ENCODE data around the gene UBC.

UBC gene

DNA sequence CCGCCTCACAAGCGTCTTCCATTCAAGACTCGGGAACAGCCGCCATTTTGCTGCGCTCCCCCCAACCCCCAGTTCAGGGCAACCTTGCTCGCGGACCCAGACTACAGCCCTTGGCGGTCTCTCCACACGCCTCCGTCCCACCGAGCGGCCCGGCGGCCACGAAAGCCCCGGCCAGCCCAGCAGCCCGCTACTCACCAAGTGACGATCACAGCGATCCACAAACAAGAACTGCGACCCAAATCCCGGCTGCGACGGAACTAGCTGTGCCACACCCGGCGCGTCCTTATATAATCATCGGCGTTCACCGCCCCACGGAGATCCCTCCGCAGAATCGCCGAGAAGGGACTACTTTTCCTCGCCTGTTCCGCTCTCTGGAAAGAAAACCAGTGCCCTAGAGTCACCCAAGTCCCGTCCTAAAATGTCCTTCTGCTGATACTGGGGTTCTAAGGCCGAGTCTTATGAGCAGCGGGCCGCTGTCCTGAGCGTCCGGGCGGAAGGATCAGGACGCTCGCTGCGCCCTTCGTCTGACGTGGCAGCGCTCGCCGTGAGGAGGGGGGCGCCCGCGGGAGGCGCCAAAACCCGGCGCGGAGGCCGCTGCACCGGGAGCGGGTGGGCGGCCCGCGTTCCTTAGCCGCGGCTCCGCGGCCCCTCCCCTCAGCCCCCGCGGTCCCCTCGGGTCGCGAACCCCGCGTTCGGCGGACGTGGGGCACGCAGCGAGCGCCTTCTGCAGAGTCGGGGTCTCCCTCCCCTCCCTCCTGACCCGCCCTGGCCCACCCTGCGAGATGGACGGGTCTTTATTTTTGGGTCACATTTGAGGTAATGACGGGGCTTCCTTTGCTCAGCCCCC, at the start of gene UBC:
TSS of gene UBC (minus strand) at position 259 of the 847 bp plus-strand sequence. CDS start 879 bp downstream, outside the sequence.
- peak; percentile 88 for DNase-seq (ENCODE audit: low spot score)

- DNase-seq (ENCODE audit: low spot score): no peak
Measured at GRCh38 chr12:124963211-124963610, 48.8 kb upstream of the UBC start.

- no peak for DNase-seq (ENCODE audit: low spot score)
Measured at GRCh38 chr12:124961055-124961454, 46.6 kb upstream of the UBC start.

GRCh38 chr12:124956571-124956970, 42.1 kb upstream of the UBC start:
- DNase-seq (ENCODE audit: low spot score): no peak

- DNase-seq (ENCODE audit: low spot score): no peak
Measured at GRCh38 chr12:124954771-124955170, 40.3 kb upstream of the UBC start.

- DNase-seq (ENCODE audit: low spot score): no peak
Measured at GRCh38 chr12:124953689-124954405, 39.4 kb upstream of the UBC start.

- no peak for DNase-seq (ENCODE audit: low spot score)
Measured at GRCh38 chr12:124952801-124953200, 38.4 kb upstream of the UBC start.

GRCh38 chr12:124952295-124952694, 37.8 kb upstream of the UBC start:
- DNase-seq (ENCODE audit: low spot score): no peak

DNA sequence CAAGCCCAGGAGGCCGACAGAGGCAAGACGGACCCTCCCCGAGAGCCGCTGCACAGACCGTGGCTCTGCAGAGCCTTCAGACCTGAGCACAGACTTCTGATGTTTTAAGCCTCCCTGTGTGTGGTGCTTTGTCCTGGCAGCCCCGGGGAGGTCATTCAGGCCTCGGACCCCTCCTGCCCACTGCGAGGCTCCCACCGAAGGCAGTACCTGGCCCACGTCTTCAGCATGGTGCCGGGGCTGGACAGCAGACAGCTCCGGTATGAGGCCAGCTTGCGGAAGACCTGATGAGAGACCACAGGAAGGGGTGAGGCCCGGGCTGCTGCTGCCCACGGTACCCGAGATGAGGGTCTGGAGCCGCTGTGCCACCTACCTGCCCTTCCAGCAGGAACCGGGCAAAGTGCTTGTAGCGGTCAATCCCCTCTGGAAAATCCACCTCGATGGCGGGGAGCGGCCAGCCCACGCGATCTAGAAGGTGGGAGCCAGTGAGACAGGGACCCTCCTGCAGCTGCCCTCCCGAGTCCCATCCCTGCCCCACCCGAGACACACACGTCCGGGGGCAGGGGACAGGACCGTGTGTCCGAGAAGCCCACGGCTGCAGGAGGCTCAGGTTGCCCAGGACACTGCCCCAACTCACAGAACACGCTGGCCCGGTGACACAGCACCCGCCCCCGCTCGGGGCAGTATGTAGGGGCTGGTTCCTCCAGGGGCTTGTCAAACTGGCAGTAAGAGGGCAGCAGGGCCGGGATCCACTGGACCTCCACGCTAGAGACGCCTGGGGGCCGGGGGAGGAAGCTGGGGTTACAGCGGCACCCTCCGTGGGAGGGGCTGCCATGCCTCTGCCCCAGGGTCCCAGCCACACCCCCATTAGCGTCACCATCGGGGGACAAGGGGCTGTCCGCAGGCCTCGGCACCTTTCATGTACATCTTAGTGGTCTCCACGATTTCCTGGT, 35.6 kb upstream of the UBC start:
- DNase-seq (ENCODE audit: low spot score): no peak

DNA sequence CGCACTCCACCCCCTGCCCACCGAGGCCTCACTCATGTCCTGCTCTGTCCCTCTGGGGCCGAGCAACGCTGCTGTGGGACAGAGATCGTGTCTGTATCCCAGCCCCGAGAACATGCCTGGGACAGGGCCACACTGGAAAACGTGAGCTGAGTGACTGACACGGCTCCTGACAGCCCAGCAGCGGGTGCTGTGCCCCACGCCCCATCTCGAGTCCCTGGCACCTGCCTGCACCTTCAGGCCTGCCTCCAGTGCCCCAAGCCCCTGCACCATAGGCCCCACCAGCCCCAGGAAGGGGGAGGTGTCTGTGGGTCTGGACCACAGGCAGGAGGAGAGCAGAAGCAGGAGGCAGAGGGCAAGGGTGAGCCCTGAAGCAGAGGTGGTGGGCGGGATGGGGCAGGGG, 34.6 kb upstream of the UBC start:
- DNase-seq (ENCODE audit: low spot score): no peak

- DNase-seq (ENCODE audit: low spot score): no peak
Measured at GRCh38 chr12:124947561-124948398, 33.3 kb upstream of the UBC start.

GRCh38 chr12:124947013-124947412, 32.6 kb upstream of the UBC start:
- no peak for DNase-seq (ENCODE audit: low spot score)

- DNase-seq (ENCODE audit: low spot score): no peak
Measured at GRCh38 chr12:124946447-124946793, 32.0 kb upstream of the UBC start.

GRCh38 chr12:124941170-124941527, 26.7 kb upstream of the UBC start:
- no peak for DNase-seq (ENCODE audit: low spot score)

- DNase-seq (ENCODE audit: low spot score): peak; percentile 92
Measured at GRCh38 chr12:124940393-124941169, 26.1 kb upstream of the UBC start.

DNA sequence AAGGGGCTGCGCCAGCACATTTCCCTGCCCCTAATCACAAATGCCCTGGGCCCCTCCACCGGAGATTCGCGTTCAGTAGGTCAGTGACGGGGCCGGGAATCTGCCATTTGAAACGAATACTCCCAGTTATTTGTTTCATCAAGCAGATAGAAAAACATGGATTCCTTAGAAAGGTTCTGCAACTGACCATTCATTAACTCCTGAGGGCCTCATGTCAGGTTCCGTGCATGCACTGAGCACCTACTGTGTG, 25.6 kb upstream of the UBC start:
- DNase-seq (ENCODE audit: low spot score): no peak

- peak; percentile 96 for DNase-seq (ENCODE audit: low spot score)
Measured at GRCh38 chr12:124939421-124940142, 25.1 kb upstream of the UBC start.

DNA sequence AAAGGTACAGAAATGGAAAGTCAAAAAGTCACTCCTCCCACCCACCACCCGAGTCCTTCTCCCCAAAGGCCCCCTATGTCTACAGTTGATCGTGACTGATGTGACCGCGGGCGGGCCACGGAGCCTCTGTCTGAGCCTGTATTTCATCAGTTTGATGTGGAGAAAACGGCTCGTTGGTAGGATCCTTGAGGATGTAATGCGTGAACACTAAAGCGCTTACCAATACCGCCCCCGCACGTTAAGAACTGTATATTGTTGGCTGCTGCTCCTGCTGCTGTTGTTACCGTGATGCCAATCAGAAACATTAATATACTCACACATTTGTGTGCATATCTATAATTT, 24.6 kb upstream of the UBC start:
- peak; percentile 93 for DNase-seq (ENCODE audit: low spot score)

- DNase-seq (ENCODE audit: low spot score): peak; percentile 50
Measured at GRCh38 chr12:124938587-124938986, 24.1 kb upstream of the UBC start.

DNA sequence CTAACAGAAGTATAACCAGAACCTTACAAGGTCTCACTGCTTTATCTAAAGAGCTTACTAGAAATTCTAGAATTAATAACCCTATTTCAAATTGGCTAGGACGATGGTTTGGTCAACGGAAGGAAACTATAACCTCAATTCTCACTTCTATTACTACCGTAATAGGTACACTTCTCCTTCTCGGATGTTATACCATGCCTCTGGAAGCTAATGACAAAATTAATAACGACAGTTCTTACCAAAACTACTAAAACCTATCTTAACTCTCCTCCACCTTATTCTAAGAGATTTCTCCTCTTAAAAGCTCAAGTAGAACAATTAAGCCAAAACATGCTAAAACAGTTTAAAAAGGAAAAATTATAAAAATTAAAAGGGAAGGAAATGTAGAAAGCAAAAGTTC, 23.7 kb upstream of the UBC start:
- DNase-seq (ENCODE audit: low spot score): peak; percentile 39
